DMS79 (cell line): ENCODE data around the gene ARHGEF16.

ENCODE experiments used
- DNase-seq: peaks from one replicate; lab custom pipeline; 2025; lab: John Stamatoyannopoulos, UW

Gene ARHGEF16

DNA sequence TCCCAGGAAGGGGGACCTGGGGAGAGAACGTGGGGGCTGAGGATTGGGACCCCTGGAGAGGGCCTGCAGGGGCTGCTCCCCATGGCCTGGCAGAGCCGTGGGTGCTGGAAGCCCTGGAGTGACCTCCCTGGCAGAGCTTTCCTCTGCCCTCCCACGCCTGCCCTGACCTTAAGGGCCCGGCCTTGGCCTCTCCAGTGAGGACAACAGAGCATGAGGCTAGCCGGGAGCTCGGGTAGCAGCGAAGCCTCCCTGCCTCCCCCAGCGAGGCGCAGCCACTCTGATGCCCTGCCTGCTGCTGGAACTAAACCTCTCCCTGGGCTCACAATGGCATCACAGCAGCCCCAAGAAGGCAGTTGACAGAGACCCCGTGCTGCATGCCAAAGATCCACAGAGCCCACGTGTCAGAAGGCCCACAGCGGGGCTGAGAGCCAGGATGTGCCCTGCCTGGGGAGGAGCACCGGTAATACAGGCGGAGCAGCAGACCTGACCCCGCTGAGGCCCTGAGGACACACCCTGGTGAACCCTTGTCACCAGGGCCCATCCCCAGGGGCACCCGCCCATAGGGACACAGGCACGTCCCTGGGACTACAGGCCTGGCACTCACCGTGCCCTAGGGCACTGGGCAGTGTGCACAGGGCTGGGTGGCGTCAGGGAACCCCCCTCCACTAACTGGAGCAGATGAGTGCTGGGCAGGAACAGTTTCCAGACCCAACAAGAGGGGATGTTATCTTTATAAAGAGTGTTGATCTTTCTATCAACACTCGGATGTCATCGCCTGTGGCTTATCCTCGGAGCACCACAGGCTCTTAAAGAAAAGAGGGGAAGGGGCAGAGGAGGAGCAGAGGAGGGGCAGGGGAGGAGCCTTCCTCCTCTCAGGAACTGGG lies 48.4 kb downstream of the ARHGEF16 start:
- no peak for DNase-seq

DNA sequence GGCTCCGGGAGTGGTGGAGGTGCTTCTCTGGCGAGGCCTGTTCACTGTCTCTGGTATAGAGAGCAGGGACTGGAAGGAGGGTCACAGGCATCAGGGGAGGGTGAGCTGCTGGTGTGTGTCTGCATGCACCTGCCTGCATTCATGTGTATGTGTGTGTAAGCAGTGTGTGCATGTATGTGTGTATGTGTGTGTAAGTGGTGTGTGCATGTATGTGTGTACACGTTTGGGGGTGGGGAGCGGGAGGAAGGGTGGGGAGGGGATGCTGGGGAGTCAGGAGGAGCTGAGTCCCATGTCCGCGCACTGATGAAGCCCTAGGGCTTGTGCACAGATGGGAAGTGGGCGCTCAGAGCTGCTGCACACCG lies 49.0 kb downstream of the ARHGEF16 start:
- no peak for DNase-seq

DNA sequence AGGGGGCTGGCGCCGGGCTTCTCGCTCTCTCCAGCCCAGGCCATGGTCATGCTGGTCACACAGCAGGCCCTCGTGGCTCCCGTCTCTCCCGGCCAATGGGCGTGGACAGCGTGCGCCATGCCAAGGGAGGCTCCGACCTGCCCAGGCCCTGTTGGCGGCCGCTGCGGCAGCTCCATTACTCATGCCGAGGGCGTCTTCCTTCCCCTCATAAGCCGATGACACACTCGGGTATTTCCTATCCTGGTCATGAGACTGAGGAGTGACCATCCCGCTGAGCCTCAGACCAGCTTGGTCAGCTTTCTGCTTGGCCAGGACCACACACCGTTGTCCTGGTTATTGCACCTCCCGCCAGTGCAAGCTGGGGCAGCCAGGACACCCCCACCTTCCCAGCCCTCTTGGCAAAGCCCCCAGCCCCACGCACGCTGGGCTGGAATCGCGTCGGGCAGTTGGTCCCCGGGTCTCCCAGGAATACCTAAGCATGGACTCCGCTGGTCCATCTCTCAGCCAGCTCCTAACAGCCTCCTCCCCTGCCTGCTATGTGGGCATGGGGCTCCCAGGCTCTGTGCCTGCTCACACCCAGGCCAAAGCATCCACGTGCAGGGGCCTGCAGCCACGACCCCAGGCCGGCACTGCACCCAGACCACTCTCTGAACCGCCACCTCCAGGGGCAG lies 49.8 kb downstream of the ARHGEF16 start:
- no peak for DNase-seq

DNA sequence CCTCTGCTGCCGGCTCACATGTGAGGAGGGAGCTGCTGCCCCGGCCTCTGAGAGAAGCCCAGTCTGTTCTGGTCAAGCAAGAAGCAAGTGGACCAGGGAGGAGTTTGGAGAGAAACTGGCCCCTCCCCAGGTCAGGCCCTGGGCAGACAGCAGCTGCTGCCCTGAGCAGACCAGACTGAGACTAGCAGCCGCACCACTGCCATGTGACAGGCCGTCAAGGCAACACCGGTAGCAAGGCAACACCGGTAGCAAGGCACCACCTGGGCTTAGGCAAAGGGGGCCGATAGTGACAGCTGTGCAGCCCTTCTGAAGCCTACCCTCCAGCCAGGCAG lies 50.3 kb downstream of the ARHGEF16 start:
- DNase-seq, result no peak

DNA sequence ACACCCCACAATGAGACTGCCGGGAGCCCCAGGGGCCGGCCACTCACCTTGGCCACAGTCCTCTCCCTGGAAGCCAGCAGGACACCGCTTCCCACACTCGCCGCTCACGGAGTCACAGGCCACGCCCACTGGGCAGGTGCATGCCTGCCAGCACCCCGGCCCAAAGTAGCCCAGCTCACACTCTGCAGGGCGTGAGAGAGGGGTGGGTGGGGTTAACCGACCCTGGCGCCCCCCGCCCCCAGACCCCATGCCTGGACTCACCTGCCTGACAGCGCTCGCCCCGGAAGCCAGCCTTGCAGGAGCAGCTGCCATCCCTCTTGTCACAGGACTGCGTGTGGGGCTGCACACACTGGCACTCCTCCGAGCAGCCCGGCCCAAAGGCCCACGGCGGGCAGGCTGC lies 50.7 kb downstream of the ARHGEF16 start:
- no peak for DNase-seq

DNA sequence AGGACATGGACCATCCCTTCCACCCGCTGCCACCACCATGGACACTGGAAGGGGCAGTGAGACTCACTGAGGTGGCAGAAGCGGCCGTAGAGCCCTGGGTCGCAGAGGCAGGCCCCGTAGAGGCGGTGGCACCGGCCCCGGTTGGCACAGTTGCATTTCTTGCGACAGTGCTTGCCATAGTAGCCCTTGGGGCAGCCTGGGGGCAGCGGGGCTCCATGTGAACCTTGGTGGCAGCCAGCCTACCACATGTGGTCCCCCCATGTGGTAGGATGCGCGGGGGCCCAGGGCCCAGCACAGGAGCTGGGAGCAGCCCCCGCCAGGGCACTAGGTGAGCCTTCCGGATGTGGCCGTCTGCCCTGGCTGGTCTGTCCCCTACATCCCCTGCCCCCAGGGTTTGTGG lies 51.6 kb downstream of the ARHGEF16 start:
- DNase-seq, result no peak

DNA sequence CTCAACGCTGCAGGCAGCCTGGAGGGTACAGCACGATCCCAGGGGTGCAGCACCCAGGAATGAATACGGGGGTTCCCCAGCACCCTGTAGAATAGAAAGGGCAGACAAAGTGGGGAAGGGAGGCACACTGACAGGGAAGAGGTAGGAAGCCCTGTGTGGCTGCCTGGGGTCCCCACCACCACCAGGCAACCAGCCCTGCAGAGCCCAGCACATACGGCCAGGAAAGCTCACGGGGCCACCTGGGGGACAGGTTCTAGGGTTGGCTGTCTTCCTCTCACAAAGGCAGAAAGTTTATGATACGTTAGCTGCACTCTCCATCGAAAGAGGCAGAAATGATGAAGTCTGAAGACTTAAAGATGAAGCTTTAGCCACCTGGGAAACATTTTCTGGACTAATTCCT lies 52.5 kb downstream of the ARHGEF16 start:
- DNase-seq, result no peak

DNA sequence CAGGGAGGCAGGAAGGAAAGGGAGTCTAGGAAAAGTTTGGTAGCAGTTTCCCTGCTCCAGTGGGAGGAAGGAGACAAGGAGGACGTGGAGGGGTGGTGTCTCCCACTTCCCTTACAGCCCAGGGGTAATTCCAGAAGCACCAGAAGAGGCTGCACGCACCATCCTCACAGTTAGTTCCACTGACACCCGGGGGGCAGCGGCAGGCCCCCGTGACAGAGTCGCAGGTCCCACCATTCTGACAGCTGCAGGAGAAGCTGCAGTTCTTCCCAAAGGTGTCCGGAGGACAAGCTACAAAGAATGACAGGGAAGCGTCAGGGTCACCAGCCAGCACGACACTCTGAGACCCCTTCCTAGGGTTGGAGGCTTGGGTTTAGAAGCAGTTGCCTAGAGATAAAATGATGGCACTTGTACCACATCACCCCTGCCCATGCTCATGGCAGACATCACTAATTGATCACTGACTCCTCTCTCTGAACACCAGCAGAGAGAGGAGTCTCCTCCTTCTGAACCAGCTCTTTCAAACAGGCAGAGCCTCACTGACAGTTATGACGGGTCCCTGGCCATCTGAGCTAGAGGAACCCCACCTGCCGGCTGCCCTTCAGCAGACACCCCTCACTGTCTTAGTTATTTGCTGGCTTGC lies 53.3 kb downstream of the ARHGEF16 start:
- no peak for DNase-seq

DNA sequence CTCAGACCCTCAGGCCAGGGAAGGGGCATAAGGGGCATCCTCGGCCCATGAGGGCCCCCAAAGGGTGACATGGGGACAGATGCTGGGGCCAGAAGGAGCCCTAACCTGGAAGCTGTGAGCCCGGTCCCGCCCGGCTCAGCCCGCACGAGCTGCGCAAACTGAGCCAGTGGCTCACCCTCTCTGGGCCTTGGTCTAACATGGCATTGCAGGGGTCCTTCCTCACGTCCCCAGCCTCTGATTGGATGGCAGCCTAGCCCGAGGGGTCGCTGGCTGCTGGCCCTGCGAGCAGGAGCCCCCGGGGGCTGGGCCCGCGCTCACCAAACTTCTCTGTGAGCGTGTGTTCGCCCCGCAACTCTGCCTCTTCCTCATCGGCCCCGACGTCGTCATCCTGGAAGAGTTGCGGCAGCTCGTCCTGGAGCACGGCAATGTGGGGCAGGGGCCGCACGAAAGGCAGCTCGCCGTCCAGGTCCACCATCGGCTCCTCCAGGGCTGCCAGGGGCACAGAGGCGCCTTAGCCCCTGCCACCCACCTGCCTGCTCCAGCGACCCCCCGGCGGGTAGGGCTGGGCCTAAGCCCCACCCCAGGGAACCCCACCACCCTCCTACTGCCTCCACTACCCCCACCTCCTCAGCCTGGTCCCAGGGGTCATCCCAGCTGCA lies 54.4 kb downstream of the ARHGEF16 start:
- no peak for DNase-seq

DNA sequence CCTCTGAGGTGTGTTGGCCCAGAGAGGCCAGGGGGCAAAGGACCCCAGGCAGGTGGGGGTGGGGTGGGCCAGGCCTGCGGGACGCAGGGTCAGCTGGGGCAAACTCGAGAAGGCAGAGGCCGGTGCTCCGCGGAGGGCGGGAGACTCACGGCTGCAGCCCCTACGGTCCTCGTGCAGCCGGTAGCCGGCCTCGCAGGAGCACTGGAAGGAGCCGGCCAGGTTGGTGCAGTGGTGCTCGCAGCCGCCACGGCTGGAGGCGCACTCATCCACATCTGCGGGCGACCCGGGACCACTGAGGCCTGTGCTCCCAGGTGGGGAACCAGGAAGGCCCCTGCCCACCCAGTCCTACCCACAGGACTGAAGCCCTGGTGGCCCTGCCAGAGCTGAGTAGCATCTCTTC lies 55.3 kb downstream of the ARHGEF16 start:
- no peak for DNase-seq

DNA sequence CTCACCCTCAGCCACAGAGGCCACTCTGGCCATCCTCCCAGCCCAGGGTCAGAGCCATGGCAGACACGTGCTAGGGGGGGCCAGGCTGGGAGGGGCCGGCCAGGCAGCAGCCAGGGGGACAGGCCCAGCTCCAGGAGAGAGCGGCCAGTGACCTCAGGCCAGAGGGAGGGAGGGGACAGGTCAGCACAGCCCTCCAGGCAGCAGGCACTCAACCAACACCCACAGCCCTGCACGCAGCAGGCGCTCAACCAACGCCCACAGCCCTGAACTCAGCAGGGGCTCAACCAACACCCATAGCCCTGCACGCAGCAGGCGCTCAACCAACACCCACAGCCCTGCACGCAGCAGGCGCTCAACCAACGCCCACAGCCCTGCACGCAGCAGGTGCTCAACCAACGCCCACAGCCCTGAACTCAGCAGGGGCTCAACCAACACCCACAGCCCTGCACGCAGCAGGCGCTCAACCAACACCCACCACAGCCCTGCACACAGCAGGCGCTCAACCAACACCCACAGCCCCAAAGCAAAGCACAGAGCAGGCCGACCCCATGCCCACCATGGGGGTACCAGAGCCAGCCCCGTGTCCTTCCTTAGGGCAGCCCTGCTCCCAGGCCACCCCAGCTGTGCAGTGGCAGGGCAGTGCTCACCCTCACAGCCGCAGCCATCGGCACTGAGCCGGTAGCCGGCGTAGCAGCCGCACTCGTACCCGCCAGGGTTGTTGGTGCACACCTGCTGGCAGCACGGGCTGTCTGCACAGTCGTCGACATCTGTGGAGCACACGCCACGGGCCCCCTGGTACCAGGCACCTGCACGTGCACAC lies 55.9 kb downstream of the ARHGEF16 start:
- DNase-seq, result no peak

DNA sequence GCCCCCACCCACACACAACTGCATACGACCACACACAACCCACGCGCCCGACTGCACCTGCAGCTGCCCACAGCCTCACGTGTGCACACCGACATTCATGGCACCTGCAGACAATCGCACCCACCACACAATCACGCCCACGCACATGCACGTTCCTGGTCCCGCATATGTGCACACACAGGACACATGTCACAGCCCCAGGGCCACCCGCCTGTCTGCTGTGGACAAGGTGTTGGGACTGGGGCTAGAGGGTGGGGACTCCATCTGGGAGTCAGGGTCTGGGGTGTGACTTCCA lies 56.4 kb downstream of the ARHGEF16 start:
- no peak for DNase-seq

DNA sequence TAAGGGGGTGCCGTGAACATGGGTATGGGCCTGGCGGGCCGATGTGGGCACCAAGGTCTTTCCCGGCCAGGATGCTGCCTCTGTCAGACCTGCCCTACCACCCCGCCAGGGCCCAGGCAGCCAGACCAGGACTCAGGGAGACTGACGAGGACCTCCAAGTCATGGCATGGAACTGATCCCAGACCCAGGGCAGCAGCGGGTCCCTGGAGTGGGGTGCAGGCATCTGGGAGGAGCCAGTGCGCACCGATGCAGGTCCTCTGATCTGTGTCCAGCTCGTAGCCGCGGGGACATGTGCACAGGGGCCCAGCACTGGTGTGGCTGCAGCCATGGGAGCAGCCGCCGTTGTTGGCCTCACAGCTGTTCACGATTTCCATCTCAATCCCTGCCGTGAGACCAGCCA lies 56.8 kb downstream of the ARHGEF16 start:
- DNase-seq, result no peak

DNA sequence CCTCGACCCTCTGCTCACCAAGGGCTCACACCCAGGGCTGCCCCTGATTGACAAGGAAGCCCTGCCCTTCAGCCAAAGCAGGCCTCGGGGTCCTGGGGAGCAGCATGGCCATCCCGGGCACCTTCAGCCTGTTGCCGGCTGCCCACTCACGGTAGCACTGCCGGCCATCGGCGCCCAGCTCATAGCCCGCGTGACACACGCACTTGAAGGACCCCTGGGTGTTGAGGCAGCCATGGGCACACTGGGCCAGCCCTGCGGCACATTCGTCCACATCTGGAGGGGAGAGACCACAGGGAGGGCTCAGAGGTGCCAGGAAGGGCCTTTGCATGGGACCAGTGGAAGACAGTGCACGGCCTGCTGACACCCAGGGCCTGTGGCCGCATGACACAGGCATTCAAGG lies 57.4 kb downstream of the ARHGEF16 start:
- no peak for DNase-seq

DNA sequence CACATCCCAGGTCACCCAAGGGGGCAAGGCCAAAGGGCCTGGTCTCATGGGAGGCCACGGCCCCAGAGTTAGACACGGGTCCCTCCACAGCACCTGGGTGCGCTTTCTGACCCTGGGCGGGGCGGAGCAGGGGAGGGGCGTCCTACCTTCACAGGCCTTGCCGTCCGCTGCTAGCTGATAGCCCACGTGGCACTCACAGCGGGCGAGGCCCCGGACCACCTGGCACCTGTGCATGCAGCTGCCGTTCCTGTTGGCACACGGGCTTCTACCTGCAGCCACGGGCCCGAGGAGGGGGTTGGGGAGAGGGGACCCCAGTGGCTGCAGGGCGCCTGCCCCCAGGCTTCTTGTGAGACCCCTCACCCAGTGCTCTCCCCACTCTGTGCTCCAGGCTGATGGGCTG lies 59.9 kb downstream of the ARHGEF16 start:
- DNase-seq, result no peak

DNA sequence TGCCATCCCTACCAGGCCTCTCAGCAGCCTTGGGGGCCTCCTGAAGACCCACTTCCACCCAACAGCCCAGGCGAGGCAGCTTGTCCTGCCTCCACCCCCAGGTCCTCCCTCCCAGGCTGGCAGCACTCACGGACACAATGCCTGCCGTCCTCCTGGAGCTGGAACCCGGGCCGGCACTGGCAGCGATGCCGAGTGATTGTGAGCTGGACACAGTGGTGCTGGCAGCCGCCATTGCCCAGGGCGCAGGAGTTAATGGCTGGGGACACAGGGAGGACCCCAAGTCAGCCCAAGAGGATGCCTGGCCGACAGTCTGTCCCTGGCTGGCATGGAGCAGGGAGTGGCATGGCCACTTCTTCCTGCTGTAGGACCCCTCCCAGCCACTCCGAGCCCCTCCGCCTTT lies 60.8 kb downstream of the ARHGEF16 start:
- DNase-seq, result no peak

DNA sequence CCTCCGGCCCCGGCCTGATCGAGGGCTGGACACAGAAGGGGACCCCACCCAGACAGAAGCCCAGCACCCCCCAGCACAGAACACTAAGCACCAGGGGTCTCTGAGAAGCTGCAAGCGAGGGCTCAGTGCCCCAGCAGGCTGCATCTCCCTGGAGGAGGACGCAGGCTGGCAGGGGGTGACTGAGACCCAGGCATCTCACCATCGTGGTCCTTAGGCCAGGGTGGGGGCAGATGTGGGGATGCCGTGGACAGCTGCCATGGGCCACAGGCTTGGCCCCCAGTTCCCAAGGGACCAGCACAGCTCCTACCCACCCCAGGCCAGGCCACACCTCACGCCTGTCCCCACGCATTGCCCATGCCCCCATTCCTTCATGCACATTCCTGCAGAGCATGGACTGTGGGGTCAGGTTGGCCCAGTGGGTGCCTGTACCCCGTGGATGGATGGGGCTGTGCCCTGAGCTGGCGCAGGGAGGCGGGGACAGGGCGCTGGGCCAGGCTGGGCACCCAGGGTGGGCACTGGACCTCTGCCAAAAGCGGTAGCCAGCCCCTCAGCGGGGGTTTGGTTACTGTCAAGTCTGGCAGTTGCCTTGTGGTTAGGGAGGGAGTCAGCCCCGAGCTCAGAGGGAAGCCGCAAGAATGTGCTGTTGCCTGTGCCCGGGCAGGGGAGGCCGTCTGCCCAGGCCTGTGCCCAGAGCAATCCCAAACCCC lies 61.5 kb downstream of the ARHGEF16 start:
- peak; percentile 68 for DNase-seq

DNA sequence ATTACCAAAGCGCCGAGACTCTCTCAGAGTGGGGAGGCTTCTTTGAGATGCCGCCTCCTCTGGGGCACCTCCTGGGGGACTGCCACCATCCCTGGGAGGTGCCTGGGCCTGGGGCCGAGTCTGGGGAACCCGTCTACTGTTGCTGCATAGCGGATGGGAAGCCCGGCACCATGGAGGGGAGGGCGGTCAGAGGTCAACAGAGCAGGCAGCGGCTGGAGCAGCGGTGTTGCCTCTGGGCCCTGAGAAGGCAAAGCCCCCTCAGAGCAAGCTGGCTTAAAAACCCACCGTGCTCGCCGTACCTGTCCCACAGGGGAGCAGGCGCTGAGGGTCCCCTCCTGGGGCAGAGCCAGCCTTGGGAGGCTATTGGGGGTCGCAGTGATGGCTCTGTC lies 62.0 kb downstream of the ARHGEF16 start:
- DNase-seq, result no peak

DNA sequence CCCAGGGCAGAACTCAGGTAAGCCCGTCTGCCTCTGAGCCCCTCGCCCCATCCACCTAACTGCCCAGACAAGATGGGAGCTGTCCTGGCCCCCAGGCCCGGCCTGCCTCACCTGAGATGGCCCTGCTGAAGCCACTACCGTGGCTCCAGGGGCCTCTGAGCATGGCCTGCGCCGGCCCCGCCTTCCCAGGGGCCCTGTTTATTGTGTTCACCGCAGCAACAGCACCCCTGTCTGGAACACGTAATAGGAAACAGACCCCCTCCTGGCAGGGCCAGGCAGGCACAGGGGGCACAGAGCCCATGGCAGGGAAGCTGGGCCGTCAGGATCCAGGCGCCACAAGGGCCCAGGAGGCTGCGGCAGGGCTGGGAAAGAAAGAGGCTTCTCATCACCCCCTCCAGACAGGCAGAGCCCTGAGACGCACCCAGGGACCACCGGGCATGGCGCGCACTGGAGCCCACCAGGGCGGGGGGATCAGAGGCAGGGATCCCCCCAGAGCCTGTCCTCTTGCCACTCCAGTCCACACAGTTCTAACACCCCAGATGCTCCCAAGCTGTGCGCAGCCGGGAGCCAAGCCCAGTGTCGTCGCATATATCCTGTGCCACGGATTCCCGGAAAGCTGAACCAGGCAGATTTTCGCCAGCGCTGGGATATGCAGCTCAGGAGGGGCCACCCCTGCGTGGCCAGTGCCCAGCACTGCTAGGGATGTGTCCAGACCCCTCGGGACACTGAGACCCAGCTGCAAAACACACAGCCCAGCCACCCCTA lies 62.6 kb downstream of the ARHGEF16 start:
- no peak for DNase-seq

DNA sequence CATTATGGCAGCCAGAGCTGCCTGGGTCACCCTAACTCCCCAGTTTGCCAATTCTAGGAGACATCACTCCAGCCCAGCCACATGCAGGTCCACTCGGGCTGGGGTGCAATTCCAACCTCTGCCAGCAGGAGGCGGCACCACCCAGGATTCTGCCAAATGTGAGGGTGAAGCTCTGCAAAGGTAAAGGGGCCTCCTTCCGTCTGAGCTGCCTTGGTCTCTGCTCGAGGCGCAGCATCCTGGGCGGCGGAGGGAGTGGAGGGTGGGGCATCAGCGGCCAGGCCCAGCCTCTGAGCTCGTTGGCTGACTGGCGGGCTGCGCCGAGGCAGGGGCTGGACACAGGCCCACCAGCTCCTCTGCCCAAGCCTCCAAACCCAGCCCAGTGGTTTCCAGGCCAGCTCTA lies 63.8 kb downstream of the ARHGEF16 start:
- DNase-seq, result no peak

DNA sequence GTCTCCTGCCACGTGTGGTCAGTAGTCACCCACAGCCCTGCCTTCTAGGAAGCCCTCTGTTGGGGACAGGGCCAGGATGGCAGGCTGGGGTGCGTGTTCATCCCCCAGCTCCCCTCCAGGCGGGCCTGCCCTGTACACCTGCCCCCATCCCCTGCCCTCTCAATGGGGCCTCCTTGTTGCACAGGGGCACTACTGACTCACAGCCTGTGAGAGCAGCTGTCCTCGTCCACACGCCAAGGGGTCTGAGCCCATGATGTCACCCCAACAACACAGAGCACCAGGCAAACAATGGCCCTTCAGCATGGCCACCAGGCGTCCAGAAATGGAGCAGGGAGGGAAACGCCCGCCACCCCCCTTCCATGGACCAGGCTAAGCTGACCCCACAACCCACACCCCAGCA lies 64.3 kb downstream of the ARHGEF16 start:
- DNase-seq, result no peak
